Measurements from ENCODE around the gene EWSR1. TPM values are rescaled to one million over a fixed set of nuclear protein-coding genes. Genes with fewer than 3 reads are reported as not detected.
A peak's percentile ranks its signal among the peaks of the same experiment; 100 is the strongest.
"Not testable (repeated sequence)": the region's sequence is repeated elsewhere in the genome, so short reads cannot be mapped to it uniquely, and the experiment has no call there.

The EWSR1 gene
- total RNA-seq, 1 donor from 2014 or later = 199 TPM

DNA sequence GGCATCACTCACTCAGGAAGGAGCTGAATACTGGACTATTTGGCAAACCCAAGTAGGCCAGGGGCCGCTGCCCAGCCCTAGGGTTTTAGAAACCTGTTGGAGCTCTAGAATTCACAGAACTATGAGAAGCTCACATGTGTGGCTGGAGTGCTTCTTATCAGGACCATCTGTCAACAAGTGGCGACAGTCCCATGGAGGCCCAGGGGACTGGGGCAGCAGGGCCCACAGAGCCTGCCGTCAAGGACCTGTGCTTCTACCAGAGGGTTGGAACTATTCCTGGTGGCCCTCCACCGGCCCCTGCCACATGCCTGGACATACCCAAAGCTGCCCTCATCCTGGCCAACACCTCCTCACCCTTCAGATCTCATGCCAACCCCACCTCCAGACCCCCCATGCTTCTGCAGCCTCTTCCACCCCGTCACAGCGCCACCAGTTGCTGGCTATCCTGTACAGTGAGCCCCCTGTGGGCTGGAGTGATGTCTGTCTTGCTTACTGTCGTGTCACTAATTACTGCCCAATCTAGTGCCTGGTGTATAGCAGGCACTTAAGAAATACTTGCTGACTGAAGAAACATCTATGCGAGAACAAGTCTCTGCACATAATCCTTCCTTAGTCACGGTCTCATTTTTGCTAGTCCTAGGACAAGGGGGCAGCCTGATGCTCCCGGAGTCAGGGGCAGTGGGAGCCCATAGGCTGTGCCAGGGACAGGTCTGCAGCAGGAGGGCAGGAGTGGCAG is 74.7 kb downstream of the EWSR1 start:
- H3K4me3 ChIP-seq (ENCODE audit: insufficient read depth, low read depth, low read length) = no peak overlapping the region
- peak overlapping the region; percentile 46 for H3K4me3 Mint-ChIP-seq (ENCODE audit: unreplicated experiment)
- peaks cover 8% of the 10 kb centered on the region for H3K4me1 Mint-ChIP-seq (ENCODE audit: low read depth, unreplicated experiment)
- peaks cover 21% of the 10 kb centered on the region for H3K4me1 ChIP-seq (ENCODE audit: insufficient read depth, low read length)
- FAIRE-seq (no peak), DNase-seq (ENCODE audit: low read depth) (no peak)
- no peak overlapping the region for H3K4me2 ChIP-seq (ENCODE audit: low read length)
- H3K27me3 ChIP-seq (ENCODE audit: insufficient read depth, low read length) = no peaks in the 10 kb centered on the region
- no peak overlapping the region for H3K9ac ChIP-seq (ENCODE audit: low read length)
- H3K9me3 Mint-ChIP-seq (ENCODE audit: unreplicated experiment) = no peaks in the 10 kb centered on the region
- no peak overlapping the region for H3K27ac Mint-ChIP-seq (ENCODE audit: unreplicated experiment)
- no peaks in the 10 kb centered on the region for H3K79me2 ChIP-seq (ENCODE audit: insufficient read depth, low read length)
- H3K9me3 ChIP-seq (ENCODE audit: insufficient read depth, low read depth, low read length) = no peaks in the 10 kb centered on the region
- peaks cover 37% of the 10 kb centered on the region for H4K20me1 ChIP-seq (ENCODE audit: insufficient read depth, low read length)
- H2AFZ ChIP-seq (ENCODE audit: low read depth, low read length) = no peak overlapping the region
- peaks cover 31% of the 10 kb centered on the region for H3K36me3 ChIP-seq (ENCODE audit: insufficient read depth, low read length)
- no peaks in the 10 kb centered on the region for H3K27me3 Mint-ChIP-seq (ENCODE audit: low read depth, unreplicated experiment)
- TF ChIP-seq, protein P1, sequence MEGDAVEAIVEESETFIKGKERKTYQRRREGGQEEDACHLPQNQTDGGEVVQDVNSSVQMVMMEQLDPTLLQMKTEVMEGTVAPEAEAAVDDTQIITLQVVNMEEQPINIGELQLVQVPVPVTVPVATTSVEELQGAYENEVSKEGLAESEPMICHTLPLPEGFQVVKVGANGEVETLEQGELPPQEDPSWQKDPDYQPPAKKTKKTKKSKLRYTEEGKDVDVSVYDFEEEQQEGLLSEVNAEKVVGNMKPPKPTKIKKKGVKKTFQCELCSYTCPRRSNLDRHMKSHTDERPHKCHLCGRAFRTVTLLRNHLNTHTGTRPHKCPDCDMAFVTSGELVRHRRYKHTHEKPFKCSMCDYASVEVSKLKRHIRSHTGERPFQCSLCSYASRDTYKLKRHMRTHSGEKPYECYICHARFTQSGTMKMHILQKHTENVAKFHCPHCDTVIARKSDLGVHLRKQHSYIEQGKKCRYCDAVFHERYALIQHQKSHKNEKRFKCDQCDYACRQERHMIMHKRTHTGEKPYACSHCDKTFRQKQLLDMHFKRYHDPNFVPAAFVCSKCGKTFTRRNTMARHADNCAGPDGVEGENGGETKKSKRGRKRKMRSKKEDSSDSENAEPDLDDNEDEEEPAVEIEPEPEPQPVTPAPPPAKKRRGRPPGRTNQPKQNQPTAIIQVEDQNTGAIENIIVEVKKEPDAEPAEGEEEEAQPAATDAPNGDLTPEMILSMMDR (IDR thresholded peaks at IDR 0.05; ENCODE audit: insufficient read depth, low read depth, low read length) = no peak
- no peak for TF ChIP-seq EZH2 (IDR thresholded peaks at IDR 0.05; ENCODE audit: insufficient read depth, low read length)
- no peak overlapping the region for H3K27ac ChIP-seq (ENCODE audit: low read depth, low read length)
- peaks cover 31% of the 10 kb centered on the region for H3K36me3 Mint-ChIP-seq (ENCODE audit: low read depth, unreplicated experiment)

DNA sequence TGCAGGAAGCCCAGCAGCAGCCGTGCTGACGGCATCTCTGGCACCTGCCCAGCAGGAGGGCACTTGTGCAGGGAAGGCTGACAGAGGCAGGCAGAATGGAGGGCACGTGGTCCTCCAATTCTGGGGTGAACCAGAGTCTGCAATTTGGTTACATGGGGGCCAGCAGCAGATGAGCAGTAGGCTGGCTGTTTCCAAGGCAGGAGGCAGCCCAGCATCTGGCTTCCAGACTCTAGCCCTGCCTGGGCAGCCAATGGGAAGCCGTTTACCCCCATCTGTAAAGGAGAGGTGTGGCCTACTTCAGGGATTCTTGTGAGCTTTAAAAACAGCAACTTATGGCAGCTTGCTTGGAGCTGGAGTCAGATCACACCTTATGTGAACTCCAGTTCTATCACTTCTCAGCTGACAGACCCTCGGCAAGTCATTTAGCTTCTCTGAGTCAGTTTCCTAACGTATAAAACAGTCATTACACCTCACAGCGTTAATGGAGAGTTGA is 75.3 kb downstream of the EWSR1 start:
- Histone ChIP-seq H3K9ac (ENCODE audit: low read length) (peak overlapping the region; percentile 48), H3K4me1 (ENCODE audit: insufficient read depth, low read length) (peaks cover 21% of the 10 kb centered on the region), H3K27ac (ENCODE audit: low read depth, low read length) (peak overlapping the region; percentile 66), H3K4me2 (ENCODE audit: low read length) (peak overlapping the region; percentile 42), H3K36me3 (ENCODE audit: insufficient read depth, low read length) (peaks cover 34% of the 10 kb centered on the region), H3K4me3 (ENCODE audit: insufficient read depth, low read depth, low read length) (no peak overlapping the region), H3K9me3 (ENCODE audit: insufficient read depth, low read depth, low read length) (no peaks in the 10 kb centered on the region), H2AFZ (ENCODE audit: low read depth, low read length) (no peak overlapping the region), H3K79me2 (ENCODE audit: insufficient read depth, low read length) (no peaks in the 10 kb centered on the region), H3K27me3 (ENCODE audit: insufficient read depth, low read length) (no peaks in the 10 kb centered on the region), H4K20me1 (ENCODE audit: insufficient read depth, low read length) (peaks cover 35% of the 10 kb centered on the region)
- TF ChIP-seq, protein P1 (IDR thresholded peaks at IDR 0.05; ENCODE audit: insufficient read depth, low read depth, low read length) = no peak
- no peak for TF ChIP-seq EZH2 (IDR thresholded peaks at IDR 0.05; ENCODE audit: insufficient read depth, low read length)
- no peaks in the 10 kb centered on the region for H3K27me3 Mint-ChIP-seq (ENCODE audit: low read depth, unreplicated experiment)
- DNase-seq (ENCODE audit: low read depth) (peak; percentile 79), FAIRE-seq (peak; percentile 65)
- H3K27ac Mint-ChIP-seq (ENCODE audit: unreplicated experiment) = no peak overlapping the region
- H3K9me3 Mint-ChIP-seq (ENCODE audit: unreplicated experiment) = no peaks in the 10 kb centered on the region
- peaks cover 8% of the 10 kb centered on the region for H3K4me1 Mint-ChIP-seq (ENCODE audit: low read depth, unreplicated experiment)
- no peak overlapping the region for H3K4me3 Mint-ChIP-seq (ENCODE audit: unreplicated experiment)
- H3K36me3 Mint-ChIP-seq (ENCODE audit: low read depth, unreplicated experiment) = peaks cover 26% of the 10 kb centered on the region

DNA sequence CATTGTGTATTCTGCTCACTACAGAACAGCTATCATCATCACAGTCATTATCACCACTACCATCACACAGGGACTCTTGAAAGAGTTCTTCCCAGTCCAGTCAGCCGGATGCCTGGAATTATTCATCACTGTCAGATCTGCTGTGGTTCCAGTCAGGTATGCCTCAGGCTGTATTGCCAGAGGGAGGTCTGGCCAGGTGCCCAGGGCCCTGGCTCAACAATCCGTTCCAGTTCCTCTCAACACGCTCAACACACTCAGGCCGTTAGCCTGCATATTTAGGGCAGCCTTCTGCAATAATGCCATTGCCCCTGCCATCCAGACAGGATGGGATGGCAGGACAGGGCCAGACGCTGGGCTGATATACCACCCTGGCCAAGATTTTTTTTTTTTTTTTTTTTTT is 76.1 kb downstream of the EWSR1 start:
- no peaks in the 10 kb centered on the region for H3K9me3 ChIP-seq (ENCODE audit: insufficient read depth, low read depth, low read length)
- no peak overlapping the region for H2AFZ ChIP-seq (ENCODE audit: low read depth, low read length)
- H3K9ac ChIP-seq (ENCODE audit: low read length) = peak overlapping the region; percentile 48
- peak overlapping the region; percentile 66 for H3K27ac ChIP-seq (ENCODE audit: low read depth, low read length)
- Mint-ChIP-seq H3K4me1 (ENCODE audit: low read depth, unreplicated experiment) (peaks cover 5% of the 10 kb centered on the region), H3K9me3 (ENCODE audit: unreplicated experiment) (no peaks in the 10 kb centered on the region), H3K36me3 (ENCODE audit: low read depth, unreplicated experiment) (peaks cover 25% of the 10 kb centered on the region), H3K27ac (ENCODE audit: unreplicated experiment) (peak overlapping the region; percentile 55), H3K27me3 (ENCODE audit: low read depth, unreplicated experiment) (no peaks in the 10 kb centered on the region), H3K4me3 (ENCODE audit: unreplicated experiment) (no peak overlapping the region)
- H3K36me3 ChIP-seq (ENCODE audit: insufficient read depth, low read length) = peaks cover 31% of the 10 kb centered on the region
- TF ChIP-seq, protein P1 (IDR thresholded peaks at IDR 0.05; ENCODE audit: insufficient read depth, low read depth, low read length) = no peak
- TF ChIP-seq EZH2 (IDR thresholded peaks at IDR 0.05; ENCODE audit: insufficient read depth, low read length) = no peak
- H3K4me3 ChIP-seq (ENCODE audit: insufficient read depth, low read depth, low read length) = no peak overlapping the region
- peaks cover 27% of the 10 kb centered on the region for H4K20me1 ChIP-seq (ENCODE audit: insufficient read depth, low read length)
- H3K4me1 ChIP-seq (ENCODE audit: insufficient read depth, low read length) = peaks cover 21% of the 10 kb centered on the region
- H3K79me2 ChIP-seq (ENCODE audit: insufficient read depth, low read length) = no peaks in the 10 kb centered on the region
- peak; percentile 97 for DNase-seq (ENCODE audit: low read depth)
- peak overlapping the region; percentile 42 for H3K4me2 ChIP-seq (ENCODE audit: low read length)
- peak; percentile 98 for FAIRE-seq
- no peaks in the 10 kb centered on the region for H3K27me3 ChIP-seq (ENCODE audit: insufficient read depth, low read length)

DNA sequence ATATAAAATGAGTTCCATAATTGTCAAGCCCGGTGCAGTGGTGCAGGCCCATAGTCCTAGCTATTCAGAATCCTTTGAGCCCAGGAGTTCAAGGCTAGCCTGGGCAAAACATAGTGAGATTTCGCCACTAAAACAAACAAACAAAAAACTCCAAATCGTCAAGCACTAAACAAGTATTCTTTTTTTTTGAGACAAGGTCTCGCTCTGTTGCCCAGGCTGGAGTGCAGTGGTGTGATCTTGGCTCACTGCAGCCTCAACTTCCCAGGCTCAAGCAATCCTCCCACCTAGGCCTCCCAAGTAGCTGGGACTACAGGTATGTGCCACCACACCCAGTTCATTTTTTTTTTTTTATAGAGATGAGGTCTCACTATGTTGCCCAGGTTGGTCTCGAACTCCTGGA is 76.8 kb downstream of the EWSR1 start:
- not testable (repeated sequence) for H3K9me3 ChIP-seq (ENCODE audit: insufficient read depth, low read depth, low read length); H3K4me1 Mint-ChIP-seq (ENCODE audit: low read depth, unreplicated experiment); DNase-seq (ENCODE audit: low read depth); H3K27me3 Mint-ChIP-seq (ENCODE audit: low read depth, unreplicated experiment); H2AFZ ChIP-seq (ENCODE audit: low read depth, low read length); H3K79me2 ChIP-seq (ENCODE audit: insufficient read depth, low read length); H3K4me3 Mint-ChIP-seq (ENCODE audit: unreplicated experiment); H3K4me3 ChIP-seq (ENCODE audit: insufficient read depth, low read depth, low read length); H3K9me3 Mint-ChIP-seq (ENCODE audit: unreplicated experiment); H3K27me3 ChIP-seq (ENCODE audit: insufficient read depth, low read length); FAIRE-seq; H3K9ac ChIP-seq (ENCODE audit: low read length)
- Histone ChIP-seq H3K4me2 (ENCODE audit: low read length) (peak overlapping the region; percentile 42), H3K36me3 (ENCODE audit: insufficient read depth, low read length) (peaks cover 31% of the 10 kb centered on the region), H3K4me1 (ENCODE audit: insufficient read depth, low read length) (peaks cover 21% of the 10 kb centered on the region), H4K20me1 (ENCODE audit: insufficient read depth, low read length) (peaks cover 22% of the 10 kb centered on the region), H3K27ac (ENCODE audit: low read depth, low read length) (peak overlapping the region; percentile 24)
- Mint-ChIP-seq H3K36me3 (ENCODE audit: low read depth, unreplicated experiment) (peaks cover 24% of the 10 kb centered on the region), H3K27ac (ENCODE audit: unreplicated experiment) (peak overlapping the region; percentile 44)

All from astrocyte (in vitro differentiated cells and primary cell).